HepG2 (cell line): Measurements from ENCODE around the gene COMMD2. TPM values are rescaled to one million over a fixed set of nuclear protein-coding genes. Genes with fewer than 3 reads are reported as not detected.

ENCODE experiments used
- FOXA3 ChIP-seq: IDR thresholded peaks from 2 replicates; pipeline ENCODE4 v1.6.1; 2016; ENCODE audit warnings: missing genetic modification reagents, missing compliant biosample characterization
- GTF2F1 ChIP-seq: fragments of 150-350 bp; IDR thresholded peaks from 2 replicates; pipeline ENCODE4 v1.6.1; 2014; ENCODE audit warnings: low read length
- JUNB ChIP-seq: sonication (generic); formaldehyde crosslinking; IDR thresholded peaks from 2 replicates; pipeline ENCODE4 v1.8.0; 2022; ENCODE audit warnings: missing genetic modification reagents, mild to moderate bottlenecking, borderline replicate concordance
- SP5 ChIP-seq: IDR thresholded peaks from 2 replicates; pipeline ENCODE4 v1.6.1; 2016; ENCODE audit warnings: low read depth, borderline replicate concordance
- TOE1 ChIP-seq: sonication (generic); formaldehyde crosslinking; IDR thresholded peaks from 2 replicates; pipeline ENCODE4 v1.4.0; 2020; ENCODE audit warnings: mild to moderate bottlenecking, missing genetic modification reagents
- XBP1 ChIP-seq: sonication (generic); formaldehyde crosslinking; IDR thresholded peaks from 2 replicates; pipeline ENCODE4 v1.5.0; 2020; ENCODE audit warnings: missing genetic modification reagents
- ZFP37 ChIP-seq: sonication (generic); formaldehyde crosslinking; IDR thresholded peaks from 2 replicates; pipeline ENCODE4 v1.4.0; 2020; ENCODE audit warnings: missing genetic modification reagents, borderline replicate concordance
- ZMAT3 ChIP-seq: sonication (generic); formaldehyde crosslinking; conservative IDR thresholded peaks from 2 replicates; pipeline ENCODE4 v1.7.0; 2021; ENCODE audit warnings: missing genetic modification reagents
- ZNF296 ChIP-seq: sonication (generic); formaldehyde crosslinking; conservative IDR thresholded peaks from 2 replicates; pipeline ENCODE4 v1.5.0; 2020; ENCODE audit warnings: mild to moderate bottlenecking, missing genetic modification reagents
- ZNF354B ChIP-seq: sonication (generic); formaldehyde crosslinking; IDR thresholded peaks from 2 replicates; pipeline ENCODE4 v1.8.0; 2022; ENCODE audit warnings: mild to moderate bottlenecking, missing genetic modification reagents
- ZNF547 ChIP-seq: sonication (generic); formaldehyde crosslinking; IDR thresholded peaks from 2 replicates; pipeline ENCODE4 v1.5.1; 2020; ENCODE audit warnings: mild to moderate bottlenecking, missing genetic modification reagents
- ZNF558 ChIP-seq: sonication (generic); formaldehyde crosslinking; IDR thresholded peaks from 2 replicates; pipeline ENCODE4 v1.9.0; 2022; ENCODE audit warnings: mild to moderate bottlenecking, missing genetic modification reagents, borderline replicate concordance
- ZNF773 ChIP-seq: sonication (generic); formaldehyde crosslinking; IDR thresholded peaks from 2 replicates; pipeline ENCODE4 v1.4.0; 2020; ENCODE audit warnings: missing genetic modification reagents, borderline replicate concordance
- ZNF883 ChIP-seq: sonication (generic); formaldehyde crosslinking; IDR thresholded peaks from 2 replicates; pipeline ENCODE4 v1.5.1; 2020; ENCODE audit warnings: mild to moderate bottlenecking, missing genetic modification reagents; ENCODE audit errors: not compliant biosample characterization
- polyA plus RNA-seq, 8 experiments: library from polyadenylated mRNA; depleted of rRNA in 3 of 8; stranded (reverse) in 7 of 8; unstranded in 1 of 8; fragments of >200 nt; fragmentation: Illumina TruSeq in 4 of 8; extraction: Trizol in 4 of 8; gene quantifications; 2 replicates each; pipeline versions ENCODE4 v1.2.1 to v1.2.3, GENCODE V29; 2011 to 2016; ENCODE audit warnings: low read depth in 4 of 8, missing spikeins in 1 of 8, mixed read lengths in 1 of 8; ENCODE audit not compliant: insufficient read depth in 1 of 8
- total RNA-seq, 5 experiments: library from RNA; depleted of rRNA; stranded (reverse); fragments of >200 nt; fragmentation: Illumina TruSeq; extraction: Trizol; gene quantifications; 2 replicates each; pipeline ENCODE4 v1.2.3, GENCODE V29; 2016; ENCODE audit warnings: low read depth in 1 of 5
- TF ChIP-seq, protein P1 (sequence below): sonication (generic); formaldehyde crosslinking; IDR thresholded peaks from 2 replicates; pipeline ENCODE4 v1.4.0; 2020; ENCODE audit warnings: missing genetic modification reagents
- TF ChIP-seq, protein P2 (sequence below): sonication (generic); formaldehyde crosslinking; conservative IDR thresholded peaks from 2 replicates; pipeline ENCODE4 v1.8.0; 2022; ENCODE audit warnings: low read depth, missing genetic modification reagents
- TF ChIP-seq, protein P3 (sequence below): sonication (generic); formaldehyde crosslinking; IDR thresholded peaks from 2 replicates; pipeline ENCODE4 v1.8.0; 2022; ENCODE audit warnings: mild to moderate bottlenecking, missing genetic modification reagents, borderline replicate concordance
- TF ChIP-seq, protein P4 (sequence below): sonication (generic); formaldehyde crosslinking; IDR thresholded peaks from 2 replicates; pipeline ENCODE4 v1.8.0; 2022; ENCODE audit warnings: low read depth, missing genetic modification reagents
- TF ChIP-seq, protein P5 (sequence below): sonication (generic); formaldehyde crosslinking; IDR thresholded peaks from 2 replicates; pipeline ENCODE4 v1.4.0; 2020; ENCODE audit warnings: missing genetic modification reagents
- TF ChIP-seq, protein P6 (sequence below): sonication (generic); formaldehyde crosslinking; IDR thresholded peaks from 2 replicates; pipeline ENCODE4 v1.8.0; 2022; ENCODE audit warnings: mild to moderate bottlenecking, missing genetic modification reagents, moderate library complexity

Gene COMMD2
- total and polyA plus RNA-seq, 2 of the 13 experiments (the other 11 are each of a cell fraction or from before 2014, with no cell fraction given): 33.0 to 57.6 TPM

DNA sequence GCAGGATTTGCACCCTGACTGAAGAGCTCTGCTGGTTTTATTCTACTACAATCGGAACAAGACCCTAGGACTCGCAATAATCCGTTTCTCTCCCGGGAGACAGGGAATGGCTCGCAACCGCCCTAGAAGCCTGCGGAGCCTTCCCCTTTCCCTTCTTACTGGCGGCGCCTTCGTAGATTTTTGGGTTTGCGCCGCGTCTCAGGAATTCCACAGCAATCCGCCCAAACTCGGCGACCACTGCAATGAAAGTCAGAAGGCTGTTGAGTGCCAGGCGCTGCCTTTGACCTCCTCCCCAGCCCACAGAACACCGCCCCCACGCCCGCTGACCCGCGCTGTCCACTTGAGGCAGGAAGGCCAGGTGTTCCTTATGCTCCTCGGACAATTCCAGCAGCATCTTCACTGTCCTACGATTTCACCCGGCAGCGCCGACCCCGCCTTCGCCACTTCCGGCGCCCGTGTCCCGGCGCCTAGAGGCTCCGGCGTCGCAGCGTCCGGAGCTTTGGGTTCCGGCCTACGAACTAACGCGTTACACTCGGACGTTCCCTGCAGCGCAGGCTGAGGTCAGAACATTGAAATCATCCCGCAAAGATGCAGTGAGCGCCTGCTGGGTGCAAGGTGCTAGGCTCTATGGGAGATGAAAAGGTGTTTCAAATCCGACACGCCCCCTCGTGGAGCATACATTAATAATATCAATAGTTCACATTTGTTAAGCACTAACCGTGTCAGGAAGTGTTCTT is at the start of gene COMMD2 (continued):
- TF ChIP-seq TOE1 (peak; percentile 93; the same call in 1 of the 2 replicates), ZNF773 (CRISPR knock-in tag) (no peak), ZNF547 (CRISPR knock-in tag) (peak; percentile 87; the same call in 1 of the 2 replicates), XBP1 (peak; percentile 67; the same call in 1 of the 2 replicates), JUNB (CRISPR knock-in tag) (no peak), ZNF296 (no peak), ZNF883 (CRISPR knock-in tag) (peak; percentile 71), GTF2F1 (0 out of 2 replicates have a peak, but pooled peaks have one; percentile 61), ZFP37 (CRISPR knock-in tag) (peak; percentile 64; the same call in 1 of the 2 replicates), FOXA3 (CRISPR knock-in tag) (peak; percentile 81), ZNF354B (no peak), SP5 (CRISPR knock-in tag) (no peak), ZMAT3 (CRISPR knock-in tag) (no peak; the same call in 1 of the 2 replicates), ZNF558 (CRISPR knock-in tag) (0 out of 2 replicates have a peak, but pooled peaks have one; percentile 67)
- TF ChIP-seq, protein P1, sequence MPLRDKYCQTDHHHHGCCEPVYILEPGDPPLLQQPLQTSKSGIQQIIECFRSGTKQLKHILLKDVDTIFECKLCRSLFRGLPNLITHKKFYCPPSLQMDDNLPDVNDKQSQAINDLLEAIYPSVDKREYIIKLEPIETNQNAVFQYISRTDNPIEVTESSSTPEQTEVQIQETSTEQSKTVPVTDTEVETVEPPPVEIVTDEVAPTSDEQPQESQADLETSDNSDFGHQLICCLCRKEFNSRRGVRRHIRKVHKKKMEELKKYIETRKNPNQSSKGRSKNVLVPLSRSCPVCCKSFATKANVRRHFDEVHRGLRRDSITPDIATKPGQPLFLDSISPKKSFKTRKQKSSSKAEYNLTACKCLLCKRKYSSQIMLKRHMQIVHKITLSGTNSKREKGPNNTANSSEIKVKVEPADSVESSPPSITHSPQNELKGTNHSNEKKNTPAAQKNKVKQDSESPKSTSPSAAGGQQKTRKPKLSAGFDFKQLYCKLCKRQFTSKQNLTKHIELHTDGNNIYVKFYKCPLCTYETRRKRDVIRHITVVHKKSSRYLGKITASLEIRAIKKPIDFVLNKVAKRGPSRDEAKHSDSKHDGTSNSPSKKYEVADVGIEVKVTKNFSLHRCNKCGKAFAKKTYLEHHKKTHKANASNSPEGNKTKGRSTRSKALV: peak; percentile 91
- TF ChIP-seq, protein P2, sequence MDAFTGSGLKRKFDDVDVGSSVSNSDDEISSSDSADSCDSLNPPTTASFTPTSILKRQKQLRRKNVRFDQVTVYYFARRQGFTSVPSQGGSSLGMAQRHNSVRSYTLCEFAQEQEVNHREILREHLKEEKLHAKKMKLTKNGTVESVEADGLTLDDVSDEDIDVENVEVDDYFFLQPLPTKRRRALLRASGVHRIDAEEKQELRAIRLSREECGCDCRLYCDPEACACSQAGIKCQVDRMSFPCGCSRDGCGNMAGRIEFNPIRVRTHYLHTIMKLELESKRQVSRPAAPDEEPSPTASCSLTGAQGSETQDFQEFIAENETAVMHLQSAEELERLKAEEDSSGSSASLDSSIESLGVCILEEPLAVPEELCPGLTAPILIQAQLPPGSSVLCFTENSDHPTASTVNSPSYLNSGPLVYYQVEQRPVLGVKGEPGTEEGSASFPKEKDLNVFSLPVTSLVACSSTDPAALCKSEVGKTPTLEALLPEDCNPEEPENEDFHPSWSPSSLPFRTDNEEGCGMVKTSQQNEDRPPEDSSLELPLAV (CRISPR knock-in tag): no peak
- TF ChIP-seq, protein P3, sequence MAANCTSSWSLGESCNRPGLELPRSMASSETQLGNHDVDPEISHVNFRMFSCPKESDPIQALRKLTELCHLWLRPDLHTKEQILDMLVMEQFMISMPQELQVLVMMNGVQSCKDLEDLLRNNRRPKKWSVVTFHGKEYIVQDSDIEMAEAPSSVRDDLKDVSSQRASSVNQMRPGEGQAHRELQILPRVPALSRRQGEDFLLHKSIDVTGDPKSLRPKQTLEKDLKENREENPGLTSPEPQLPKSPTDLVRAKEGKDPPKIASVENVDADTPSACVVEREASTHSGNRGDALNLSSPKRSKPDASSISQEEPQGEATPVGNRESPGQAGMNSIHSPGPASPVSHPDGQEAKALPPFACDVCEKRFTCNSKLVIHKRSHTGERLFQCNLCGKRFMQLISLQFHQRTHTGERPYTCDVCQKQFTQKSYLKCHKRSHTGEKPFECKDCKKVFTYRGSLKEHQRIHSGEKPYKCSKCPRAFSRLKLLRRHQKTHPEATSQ (CRISPR knock-in tag): peak; percentile 95; the same call in 1 of the 2 replicates
- TF ChIP-seq, protein P4, sequence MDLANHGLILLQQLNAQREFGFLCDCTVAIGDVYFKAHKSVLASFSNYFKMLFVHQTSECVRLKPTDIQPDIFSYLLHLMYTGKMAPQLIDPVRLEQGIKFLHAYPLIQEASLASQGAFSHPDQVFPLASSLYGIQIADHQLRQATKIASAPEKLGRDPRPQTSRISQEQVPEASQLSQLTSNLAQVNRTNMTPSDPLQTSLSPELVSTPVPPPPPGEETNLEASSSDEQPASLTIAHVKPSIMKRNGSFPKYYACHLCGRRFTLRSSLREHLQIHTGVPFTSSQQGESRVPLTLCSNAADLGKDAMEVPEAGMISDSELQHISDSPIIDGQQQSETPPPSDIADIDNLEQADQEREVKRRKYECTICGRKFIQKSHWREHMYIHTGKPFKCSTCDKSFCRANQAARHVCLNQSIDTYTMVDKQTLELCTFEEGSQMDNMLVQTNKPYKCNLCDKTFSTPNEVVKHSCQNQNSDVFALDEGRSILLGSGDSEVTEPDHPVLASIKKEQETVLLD (CRISPR knock-in tag): peak; percentile 52; the same call in 1 of the 2 replicates
- TF ChIP-seq, protein P5, sequence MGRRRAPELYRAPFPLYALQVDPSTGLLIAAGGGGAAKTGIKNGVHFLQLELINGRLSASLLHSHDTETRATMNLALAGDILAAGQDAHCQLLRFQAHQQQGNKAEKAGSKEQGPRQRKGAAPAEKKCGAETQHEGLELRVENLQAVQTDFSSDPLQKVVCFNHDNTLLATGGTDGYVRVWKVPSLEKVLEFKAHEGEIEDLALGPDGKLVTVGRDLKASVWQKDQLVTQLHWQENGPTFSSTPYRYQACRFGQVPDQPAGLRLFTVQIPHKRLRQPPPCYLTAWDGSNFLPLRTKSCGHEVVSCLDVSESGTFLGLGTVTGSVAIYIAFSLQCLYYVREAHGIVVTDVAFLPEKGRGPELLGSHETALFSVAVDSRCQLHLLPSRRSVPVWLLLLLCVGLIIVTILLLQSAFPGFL (CRISPR knock-in tag): no peak
- TF ChIP-seq, protein P6, sequence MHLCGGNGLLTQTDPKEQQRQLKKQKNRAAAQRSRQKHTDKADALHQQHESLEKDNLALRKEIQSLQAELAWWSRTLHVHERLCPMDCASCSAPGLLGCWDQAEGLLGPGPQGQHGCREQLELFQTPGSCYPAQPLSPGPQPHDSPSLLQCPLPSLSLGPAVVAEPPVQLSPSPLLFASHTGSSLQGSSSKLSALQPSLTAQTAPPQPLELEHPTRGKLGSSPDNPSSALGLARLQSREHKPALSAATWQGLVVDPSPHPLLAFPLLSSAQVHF: no peak
